NCI-H1048 (cell line): ENCODE measurements around the gene ZCCHC9.
"Not testable (repeated sequence)": the region's sequence is repeated elsewhere in the genome, so short reads cannot be mapped to it uniquely, and the experiment has no call there.

Source experiments
- DNase-seq: peaks from one replicate; lab custom pipeline; 2025; lab: John Stamatoyannopoulos, UW

The ZCCHC9 gene

DNA sequence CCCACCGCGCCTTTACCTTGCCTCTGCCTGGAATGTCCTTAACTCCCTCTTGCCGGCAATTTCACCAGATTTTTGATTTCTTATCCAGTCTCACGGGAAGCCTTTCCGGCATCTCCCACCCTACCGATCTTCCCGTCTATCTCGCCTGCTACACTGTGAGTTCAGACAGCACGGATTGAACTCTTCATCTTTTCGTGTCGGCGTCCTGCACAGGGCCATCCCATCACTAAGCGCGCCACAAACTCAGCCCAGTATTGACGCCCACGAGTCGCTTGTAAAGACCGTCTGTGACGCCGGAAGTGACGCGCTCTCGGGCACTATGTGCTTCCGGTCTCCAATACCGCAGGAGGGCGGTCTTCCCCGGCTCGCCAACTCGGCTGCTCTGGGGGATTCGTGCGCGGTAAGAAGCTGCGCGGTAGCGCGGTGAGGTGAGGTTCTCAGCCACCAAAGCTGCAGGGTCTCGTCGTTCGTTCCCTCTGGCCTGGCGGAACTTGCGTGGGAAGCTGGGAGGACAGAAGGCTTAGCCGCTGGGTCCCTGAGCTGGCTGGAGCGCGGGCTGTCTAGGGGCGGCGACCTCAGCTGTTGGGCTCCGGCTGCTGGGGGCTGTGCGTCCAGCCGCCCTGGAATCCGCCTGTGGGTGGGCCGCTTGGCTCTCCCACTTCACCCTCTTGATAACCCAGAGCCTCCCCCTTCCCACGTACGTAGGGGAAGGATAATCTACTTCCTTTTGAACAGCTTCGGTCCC is at the start of gene ZCCHC9:
Gene ZCCHC9, plus strand, starts transcription at position 317 of the 745 bp plus-strand sequence. CDS start 3,171 bp downstream, outside the sequence.
- DNase-seq, result peak; percentile 91

DNA sequence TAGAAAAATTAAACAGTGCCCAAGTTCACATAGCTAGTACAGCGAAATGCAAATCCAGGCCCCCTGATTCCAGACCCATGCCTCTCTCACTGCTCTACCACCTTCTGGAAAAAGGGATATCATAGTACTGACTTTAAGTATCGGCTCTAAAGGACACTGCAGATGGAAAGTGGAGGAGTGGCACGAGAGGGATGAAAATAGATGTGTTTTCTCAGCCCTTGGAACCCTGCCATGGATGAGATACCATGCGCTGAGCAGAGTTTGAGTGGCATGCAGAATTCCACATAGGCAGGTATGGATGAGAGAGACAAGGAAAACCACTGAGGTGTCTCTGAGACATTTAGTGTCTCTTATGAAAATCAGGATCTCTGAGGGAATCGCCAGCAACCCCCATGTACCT is 49.5 kb upstream of the ZCCHC9 start:
- no peak for DNase-seq

DNA sequence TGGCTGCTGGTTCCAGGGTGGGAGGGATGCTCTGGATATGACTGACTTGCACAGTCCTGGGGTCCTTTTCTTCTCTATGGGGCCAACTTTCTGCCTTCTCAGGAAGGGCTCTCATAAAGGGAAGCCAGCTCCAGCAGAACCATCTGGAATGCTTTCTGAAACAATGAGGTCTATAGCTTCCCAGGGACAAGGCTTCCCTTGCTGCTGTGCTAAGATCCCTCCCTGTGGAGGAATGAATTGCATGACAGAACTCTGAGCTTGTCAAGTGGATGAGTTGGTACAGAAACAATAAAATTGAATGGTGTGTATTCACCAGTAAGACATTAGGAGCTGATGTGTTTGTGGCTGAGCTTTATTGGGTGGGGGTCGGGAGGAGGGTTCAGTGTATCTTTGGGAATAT is 48.5 kb upstream of the ZCCHC9 start:
- DNase-seq, result no peak

DNA sequence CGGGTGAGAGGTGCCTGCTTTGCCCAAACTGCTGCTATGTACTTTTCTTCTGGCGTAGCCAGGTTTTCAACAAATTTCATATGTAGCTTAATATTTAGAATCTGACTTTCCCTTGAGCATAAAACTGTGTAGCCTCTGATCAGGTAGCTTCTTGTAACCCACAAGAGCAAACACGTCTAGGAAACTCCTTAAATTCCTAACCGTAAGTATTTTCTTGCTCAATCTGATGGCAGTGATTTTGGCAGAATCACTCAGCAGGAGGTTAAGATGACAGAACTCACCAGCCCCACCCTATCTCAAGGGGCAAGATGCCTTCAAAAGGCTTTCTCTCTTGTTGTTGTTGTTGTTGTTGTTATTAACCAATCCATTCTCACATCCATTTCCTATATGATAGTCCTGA is 47.5 kb upstream of the ZCCHC9 start:
- DNase-seq, result no peak

GRCh38 chr5:81254886-81255559 is 46.4 kb upstream of the ZCCHC9 start:
- no peak for DNase-seq

- no peak for DNase-seq
Measured at GRCh38 chr5:81256766-81257165, 44.6 kb upstream of the ZCCHC9 start.

DNA sequence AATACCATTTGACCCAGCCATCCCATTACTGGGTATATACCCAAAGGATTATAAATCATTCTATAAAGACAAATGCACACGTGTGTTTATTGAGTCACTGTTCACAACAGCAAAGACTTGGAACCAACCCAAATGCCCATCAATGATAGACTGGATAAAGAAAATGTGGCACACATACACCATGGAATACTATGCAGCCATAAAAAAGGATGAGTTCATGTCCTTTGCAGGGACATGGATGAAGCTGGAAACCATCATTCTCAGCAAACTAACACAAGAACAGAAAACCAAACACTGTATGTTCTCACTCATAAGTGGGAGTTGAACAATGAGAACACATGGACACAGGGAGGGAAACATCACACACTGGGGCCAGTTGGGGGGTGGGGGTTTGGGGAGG is 38.6 kb upstream of the ZCCHC9 start:
- DNase-seq, result not testable (repeated sequence)

DNA sequence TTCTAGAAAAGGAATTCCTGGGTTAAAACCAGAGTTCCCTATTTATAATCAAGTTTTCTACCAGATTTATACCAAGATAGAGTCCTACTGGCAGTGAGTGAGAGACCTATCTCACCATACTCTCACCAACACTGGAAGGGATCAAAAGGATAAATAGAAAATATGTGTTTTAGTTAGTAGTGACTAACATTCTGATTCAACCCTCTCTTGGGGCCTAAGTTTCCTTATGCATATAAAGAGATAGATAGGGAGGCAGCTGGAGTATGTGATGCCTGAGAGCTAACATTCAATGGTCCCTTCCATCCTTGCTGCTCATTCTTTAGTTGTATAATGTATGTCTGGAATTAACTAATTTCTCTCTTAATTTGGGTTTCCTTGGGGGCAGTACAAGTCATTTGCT is 36.3 kb upstream of the ZCCHC9 start:
- no peak for DNase-seq

- DNase-seq, result no peak
Measured at GRCh38 chr5:81268521-81269196, 32.7 kb upstream of the ZCCHC9 start.

DNA sequence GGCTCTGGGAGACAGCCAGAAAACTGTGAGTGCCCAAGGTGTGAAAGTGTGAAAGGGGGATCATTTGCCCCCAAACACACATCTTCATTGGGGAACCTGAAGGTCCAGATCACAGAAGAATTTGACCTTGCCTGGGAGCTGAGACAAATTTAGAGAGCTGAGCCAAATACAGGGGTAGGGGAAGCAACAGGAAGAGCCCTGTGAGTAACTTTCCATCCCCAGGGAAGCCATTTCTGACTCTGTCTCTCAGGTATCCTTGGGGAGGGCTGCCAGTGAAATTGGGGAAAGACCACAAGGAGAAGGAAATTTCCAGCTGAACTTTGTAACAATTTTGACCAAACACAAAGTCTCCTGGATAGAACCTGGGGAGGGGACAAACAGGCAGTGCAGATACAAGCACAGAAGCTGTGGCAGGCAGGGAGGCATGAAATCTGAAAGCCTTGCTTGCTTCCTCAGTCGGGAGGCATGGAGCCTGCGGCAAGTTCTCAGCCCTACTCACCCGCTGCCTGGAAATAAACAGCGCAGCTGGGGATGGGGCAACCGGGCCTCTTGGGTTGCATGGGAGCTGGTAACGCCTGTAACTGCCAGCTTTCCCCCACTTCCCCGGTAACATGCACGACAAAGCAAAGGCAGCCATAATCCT is 31.5 kb upstream of the ZCCHC9 start:
- no peak for DNase-seq

GRCh38 chr5:81270394-81271027 is 30.9 kb upstream of the ZCCHC9 start:
- not testable (repeated sequence) for DNase-seq

DNA sequence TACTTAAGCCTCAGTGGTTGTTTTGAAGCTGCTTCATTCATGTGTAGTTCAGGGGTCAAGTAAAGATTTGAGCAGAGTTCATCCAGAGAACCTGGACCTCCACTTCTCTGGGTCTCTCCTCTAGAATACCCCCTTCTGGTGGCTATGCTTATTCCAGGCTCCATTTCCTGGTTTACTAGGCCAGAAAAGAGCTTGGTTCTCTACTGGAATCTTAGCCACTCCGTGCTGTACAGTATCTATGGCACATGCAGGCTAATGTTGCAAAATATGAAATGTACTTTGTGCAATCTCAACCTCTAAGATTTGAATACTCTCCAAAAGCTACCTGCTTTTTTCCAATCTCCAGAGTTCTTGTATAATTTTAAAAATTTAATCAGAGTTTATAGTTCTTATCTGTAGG is 17.4 kb upstream of the ZCCHC9 start:
- DNase-seq, result no peak

GRCh38 chr5:81286059-81286617 is 15.2 kb upstream of the ZCCHC9 start:
- no peak for DNase-seq

DNA sequence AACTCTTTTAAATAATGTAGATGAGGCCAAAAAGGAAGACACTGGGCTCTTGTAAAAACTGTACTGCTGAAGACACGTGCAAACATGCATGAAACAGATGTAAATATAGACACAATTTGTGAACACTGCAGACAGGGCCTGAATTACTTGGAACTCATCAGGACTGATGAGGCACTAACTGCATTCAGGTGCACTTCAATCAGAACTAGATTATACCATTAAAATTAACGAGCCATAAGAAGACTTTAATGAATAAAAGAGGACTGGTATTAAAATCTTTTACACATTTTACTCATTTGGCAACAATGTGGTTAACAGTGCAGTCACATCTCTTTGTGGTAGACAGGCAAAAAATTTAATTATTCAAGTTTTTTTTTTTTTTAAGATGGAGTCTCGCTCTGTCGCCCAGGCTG is 13.4 kb upstream of the ZCCHC9 start:
- no peak for DNase-seq

DNA sequence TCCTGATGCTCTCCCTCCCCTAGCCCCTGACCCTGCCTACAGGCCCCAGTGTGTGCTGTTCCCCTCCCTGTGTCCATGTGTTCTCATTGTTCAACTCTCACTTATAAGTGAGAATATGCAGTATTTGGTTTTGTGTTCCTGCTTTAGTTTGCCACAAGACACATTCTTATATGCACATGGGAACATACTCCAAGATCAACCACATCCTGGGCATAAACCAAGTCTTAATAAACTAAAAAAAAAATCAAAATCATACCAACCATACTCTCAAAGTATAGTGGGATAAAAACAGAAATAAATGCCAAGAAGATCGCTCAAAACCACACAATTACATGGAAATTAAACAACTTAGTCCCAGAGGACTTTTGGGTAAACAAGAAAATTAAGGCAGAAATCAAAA is 11.2 kb upstream of the ZCCHC9 start:
- no peak for DNase-seq

GRCh38 chr5:81292130-81292529 is 9.3 kb upstream of the ZCCHC9 start:
- no peak for DNase-seq

DNA sequence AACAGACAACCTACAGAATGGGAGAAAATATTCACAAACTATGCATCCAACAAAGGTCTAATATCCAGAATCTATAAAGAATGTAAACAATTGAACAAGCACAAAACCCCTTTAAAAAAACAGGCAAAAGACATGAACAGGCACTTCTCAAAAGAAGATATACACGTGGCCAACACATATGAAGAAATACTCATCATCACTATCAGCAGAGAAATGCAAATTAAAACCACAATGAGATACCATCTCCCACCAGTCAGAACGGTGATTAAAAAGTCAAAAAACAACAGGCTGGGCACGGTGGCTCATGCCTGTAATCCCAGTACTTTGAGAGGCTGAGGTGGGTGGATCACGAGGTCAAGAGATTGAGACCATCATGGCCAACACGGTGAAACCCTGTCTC is 7.4 kb upstream of the ZCCHC9 start:
- not testable (repeated sequence) for DNase-seq

DNA sequence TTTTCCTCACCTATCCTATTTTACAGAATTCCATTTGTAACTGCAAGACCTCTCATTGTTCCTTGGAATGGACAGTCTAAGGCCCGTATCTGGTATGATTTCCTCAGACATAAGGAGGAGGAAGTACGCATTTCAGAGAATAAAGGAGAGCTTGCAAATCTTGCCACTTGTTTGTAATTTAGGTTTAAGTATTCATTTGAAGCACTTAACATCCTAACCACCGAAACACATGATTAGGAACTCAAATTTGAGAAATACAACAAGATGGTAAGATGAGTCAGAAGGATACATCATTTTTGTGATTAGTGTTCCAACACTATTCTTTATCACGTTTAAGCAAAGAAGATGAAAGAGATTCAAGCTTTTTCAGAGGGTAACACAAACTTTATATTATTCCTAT is 3.9 kb upstream of the ZCCHC9 start:
- no peak for DNase-seq

DNA sequence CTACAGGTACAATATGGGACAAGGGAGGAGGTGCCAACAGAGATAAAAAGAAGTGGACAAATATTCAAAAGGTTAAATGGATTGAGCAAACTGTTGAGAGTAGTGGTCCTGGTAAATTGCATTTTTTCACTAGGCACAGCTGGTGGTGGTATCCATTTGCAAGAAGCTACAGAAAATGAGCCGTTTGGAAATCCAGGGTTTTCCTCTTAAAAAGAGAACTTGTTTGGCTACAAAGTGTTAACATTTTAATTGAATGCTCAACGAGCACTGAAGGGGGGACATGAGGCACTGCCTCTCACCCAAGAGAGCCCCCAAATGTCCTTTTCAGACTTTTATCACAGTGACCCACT is 491 bp upstream of the ZCCHC9 start:
- DNase-seq, result no peak

DNA sequence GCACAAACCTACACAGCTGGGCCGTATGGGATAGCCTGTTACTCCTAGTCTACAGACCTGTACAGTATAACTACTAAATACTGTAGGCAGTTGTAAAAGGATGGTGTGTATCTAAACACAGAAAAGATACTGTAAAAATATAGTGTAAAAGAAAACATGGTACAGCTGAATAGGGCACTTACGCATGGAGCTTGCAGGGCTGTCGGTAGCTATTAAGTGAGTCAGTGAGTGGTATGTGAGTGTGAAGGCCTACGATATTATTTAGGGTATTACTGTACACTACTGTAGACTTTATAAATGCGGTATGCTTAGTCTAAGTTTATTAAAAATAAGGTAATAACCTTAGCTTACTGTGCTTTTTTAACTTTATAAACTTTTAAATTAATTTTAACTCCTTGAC is 1.2 kb downstream of the ZCCHC9 start:
- no peak for DNase-seq

DNA sequence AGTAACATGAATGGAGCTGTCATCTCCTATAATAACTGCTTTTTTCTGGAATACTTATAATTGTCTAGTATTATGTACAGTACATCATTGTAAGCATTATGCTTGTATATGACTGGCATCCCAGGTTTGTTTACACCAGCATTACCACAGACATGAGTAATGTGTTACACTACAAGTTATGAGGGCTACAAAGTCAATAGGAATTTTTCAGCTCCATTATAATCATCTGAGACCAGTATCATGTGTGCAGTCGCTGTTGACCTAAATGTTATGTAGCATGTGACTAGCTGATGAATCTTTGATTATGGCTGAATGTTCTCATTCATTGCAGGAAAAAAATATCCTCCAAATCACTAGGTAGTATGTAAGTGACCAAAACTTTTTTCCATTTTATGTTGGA is 2.2 kb downstream of the ZCCHC9 start:
- no peak for DNase-seq

GRCh38 chr5:81305785-81306184 is 4.4 kb downstream of the ZCCHC9 start:
- no peak for DNase-seq
